Progenitor cell of endocrine pancreas (in vitro differentiated cells): ENCODE results near the gene HOMEZ. TPM values are rescaled to one million over a fixed set of nuclear protein-coding genes. Genes with fewer than 3 reads are reported as not detected.
"Not testable (repeated sequence)": the region's sequence is repeated elsewhere in the genome, so short reads cannot be mapped to it uniquely, and the experiment has no call there.

Experiments used
- DNase-seq: peaks from one replicate; pipeline ENCODE4 v3.0.0; 2021; ENCODE audit warnings: low spot score; ENCODE audit not compliant: unreplicated experiment
- H3K27ac Mint-ChIP-seq: 2 replicates; pipeline ENCODE4 v1.8.0; 2021; ENCODE audit warnings: mild to moderate bottlenecking, moderate library complexity, mixed read lengths
- H3K27me3 Mint-ChIP-seq: 2 replicates; pipeline ENCODE4 v1.8.0; 2021; ENCODE audit warnings: mixed read lengths
- H3K36me3 Mint-ChIP-seq: 2 replicates; pipeline ENCODE4 v1.8.0; 2022; ENCODE audit warnings: mixed read lengths; ENCODE audit not compliant: insufficient read depth
- H3K4me1 Mint-ChIP-seq: 2 replicates; pipeline ENCODE4 v1.8.0; 2021; ENCODE audit warnings: low read depth, mixed read lengths
- H3K4me3 Mint-ChIP-seq: 2 replicates; pipeline ENCODE4 v1.8.0; 2021; ENCODE audit warnings: low read depth, mild to moderate bottlenecking, moderate library complexity, mixed read lengths
- H3K9me3 Mint-ChIP-seq: 2 replicates; pipeline ENCODE4 v1.8.0; 2021; ENCODE audit warnings: low read depth, mixed read lengths
- total RNA-seq: library from RNA; stranded (reverse); gene quantifications from 2 replicates; pipeline ENCODE4 v1.2.1, GENCODE V29; 2021
- TF ChIP-seq, protein P1 (sequence below): fragments of 200-600 bp; sonication (generic); IDR thresholded peaks from one replicate; pipeline ENCODE4 v1.5.0; 2021; ENCODE audit warnings: antibody characterized with exemption, mild to moderate bottlenecking; ENCODE audit not compliant: unreplicated experiment

The HOMEZ gene
- total RNA-seq, 1 donor from 2014 or later = 21.1 TPM

DNA sequence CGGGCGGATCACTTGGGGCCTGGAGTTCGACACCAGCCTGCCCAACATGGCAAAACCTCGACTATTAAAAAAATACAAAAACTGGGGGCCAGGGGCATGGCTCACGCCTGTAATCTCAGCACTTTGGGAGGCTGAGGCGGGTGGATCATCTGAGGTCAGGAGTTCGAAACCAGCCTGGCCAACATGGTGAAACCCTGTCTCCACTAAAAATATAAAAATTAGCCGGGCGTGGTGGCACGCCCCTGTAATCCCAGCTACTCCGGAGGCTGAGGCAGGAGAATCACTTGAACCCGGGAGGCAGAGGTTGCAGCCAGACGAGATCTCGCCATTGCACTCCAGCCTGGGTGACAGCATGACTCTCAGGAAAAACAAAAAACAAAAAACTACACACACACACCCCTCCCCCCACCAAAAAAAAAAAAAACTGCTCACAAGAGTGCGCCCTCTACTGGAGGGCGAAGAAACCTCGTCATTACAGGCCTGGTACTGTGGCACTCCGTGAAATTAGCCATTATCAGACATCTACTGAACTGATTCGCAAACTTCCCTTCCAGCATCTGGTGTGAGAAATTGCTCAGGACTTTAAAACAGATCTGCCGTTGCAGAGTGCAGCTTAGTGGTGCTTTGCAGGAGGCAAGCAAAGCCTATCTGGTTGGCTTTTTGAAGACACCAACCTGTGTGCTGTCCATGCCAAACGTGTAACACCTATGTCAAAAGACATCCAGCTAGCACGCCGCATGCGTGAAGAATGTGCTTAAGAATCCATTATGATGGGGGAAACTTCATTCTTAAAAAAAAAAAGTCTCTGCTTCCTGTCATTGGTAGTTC, 9.0 kb upstream of the HOMEZ start:
- TF ChIP-seq, protein P1, sequence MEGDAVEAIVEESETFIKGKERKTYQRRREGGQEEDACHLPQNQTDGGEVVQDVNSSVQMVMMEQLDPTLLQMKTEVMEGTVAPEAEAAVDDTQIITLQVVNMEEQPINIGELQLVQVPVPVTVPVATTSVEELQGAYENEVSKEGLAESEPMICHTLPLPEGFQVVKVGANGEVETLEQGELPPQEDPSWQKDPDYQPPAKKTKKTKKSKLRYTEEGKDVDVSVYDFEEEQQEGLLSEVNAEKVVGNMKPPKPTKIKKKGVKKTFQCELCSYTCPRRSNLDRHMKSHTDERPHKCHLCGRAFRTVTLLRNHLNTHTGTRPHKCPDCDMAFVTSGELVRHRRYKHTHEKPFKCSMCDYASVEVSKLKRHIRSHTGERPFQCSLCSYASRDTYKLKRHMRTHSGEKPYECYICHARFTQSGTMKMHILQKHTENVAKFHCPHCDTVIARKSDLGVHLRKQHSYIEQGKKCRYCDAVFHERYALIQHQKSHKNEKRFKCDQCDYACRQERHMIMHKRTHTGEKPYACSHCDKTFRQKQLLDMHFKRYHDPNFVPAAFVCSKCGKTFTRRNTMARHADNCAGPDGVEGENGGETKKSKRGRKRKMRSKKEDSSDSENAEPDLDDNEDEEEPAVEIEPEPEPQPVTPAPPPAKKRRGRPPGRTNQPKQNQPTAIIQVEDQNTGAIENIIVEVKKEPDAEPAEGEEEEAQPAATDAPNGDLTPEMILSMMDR = peak; percentile 83
- Mint-ChIP-seq H3K27me3 (peaks cover 14% of the 10 kb centered on the region), H3K36me3 (peaks cover 1% of the 10 kb centered on the region), H3K9me3 (no peaks in the 10 kb centered on the region), H3K27ac (no peak overlapping the region), H3K4me3 (no peak overlapping the region), H3K4me1 (peaks cover 5% of the 10 kb centered on the region)
- no peak for DNase-seq

DNA sequence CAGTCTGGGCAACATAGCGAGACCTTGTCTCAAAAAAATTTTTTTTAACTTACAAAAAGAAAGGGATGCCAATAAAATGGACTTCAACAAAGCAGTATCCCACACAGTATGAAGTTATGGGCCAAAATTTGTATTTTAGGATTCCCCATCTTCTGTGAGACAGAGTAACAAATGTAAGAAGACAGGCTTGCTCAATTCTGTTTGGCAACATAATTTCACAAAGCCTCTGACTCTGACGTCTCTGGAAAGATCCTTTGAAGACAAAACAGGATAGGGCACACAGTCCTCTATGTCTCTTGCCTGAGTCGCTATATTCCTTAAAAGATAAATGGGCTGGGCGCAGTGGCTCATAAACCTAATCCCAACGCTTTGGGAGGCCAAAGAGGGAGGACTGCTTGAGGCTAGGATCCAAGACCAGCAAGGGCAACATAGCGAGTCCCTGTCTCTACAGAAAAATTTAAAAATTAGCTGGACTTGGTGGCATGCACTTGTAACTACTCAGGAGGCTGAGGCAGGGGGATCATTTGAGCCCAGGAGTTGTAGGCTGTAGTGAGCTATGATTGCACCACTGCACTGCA, 1.1 kb upstream of the HOMEZ start:
- DNase-seq = no peak
- TF ChIP-seq, protein P1 = no peak
- Mint-ChIP-seq H3K9me3 (no peaks in the 10 kb centered on the region), H3K4me1 (peaks cover 8% of the 10 kb centered on the region), H3K27ac (peak overlapping the region; percentile 100), H3K36me3 (no peaks in the 10 kb centered on the region), H3K27me3 (peaks cover 3% of the 10 kb centered on the region), H3K4me3 (peak overlapping the region; percentile 87)

DNA sequence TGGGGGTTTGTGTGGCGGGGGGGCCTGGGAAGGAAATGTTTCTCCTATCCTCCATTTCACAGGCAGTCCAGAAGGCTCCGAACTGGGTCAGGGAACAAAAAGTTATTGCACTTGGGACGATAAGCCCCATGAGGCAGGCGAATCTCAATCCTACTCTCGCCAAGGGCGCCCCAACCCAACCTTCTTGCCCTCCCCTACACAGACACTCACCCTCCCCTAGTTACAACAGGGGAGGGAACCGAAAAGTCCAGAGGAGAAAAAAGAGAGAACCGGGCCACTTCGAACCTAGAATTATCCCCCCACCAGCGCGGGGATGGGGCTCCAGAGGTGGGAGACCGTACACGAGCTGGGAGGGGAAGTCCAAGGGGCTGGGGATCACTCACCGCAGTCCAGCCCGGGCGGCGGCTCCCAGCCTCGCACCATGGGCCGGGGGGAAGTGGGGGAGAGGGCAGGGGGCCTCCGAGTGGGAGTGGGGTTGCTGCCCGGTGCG, 357 bp downstream of the HOMEZ start:
- H3K4me3 Mint-ChIP-seq = peak overlapping the region; percentile 87
- H3K36me3 Mint-ChIP-seq = no peaks in the 10 kb centered on the region
- H3K27ac Mint-ChIP-seq = peak overlapping the region; percentile 93
- TF ChIP-seq, protein P1 = no peak
- peaks cover 8% of the 10 kb centered on the region for H3K4me1 Mint-ChIP-seq
- H3K27me3 Mint-ChIP-seq = no peaks in the 10 kb centered on the region
- DNase-seq = no peak
- no peaks in the 10 kb centered on the region for H3K9me3 Mint-ChIP-seq

DNA sequence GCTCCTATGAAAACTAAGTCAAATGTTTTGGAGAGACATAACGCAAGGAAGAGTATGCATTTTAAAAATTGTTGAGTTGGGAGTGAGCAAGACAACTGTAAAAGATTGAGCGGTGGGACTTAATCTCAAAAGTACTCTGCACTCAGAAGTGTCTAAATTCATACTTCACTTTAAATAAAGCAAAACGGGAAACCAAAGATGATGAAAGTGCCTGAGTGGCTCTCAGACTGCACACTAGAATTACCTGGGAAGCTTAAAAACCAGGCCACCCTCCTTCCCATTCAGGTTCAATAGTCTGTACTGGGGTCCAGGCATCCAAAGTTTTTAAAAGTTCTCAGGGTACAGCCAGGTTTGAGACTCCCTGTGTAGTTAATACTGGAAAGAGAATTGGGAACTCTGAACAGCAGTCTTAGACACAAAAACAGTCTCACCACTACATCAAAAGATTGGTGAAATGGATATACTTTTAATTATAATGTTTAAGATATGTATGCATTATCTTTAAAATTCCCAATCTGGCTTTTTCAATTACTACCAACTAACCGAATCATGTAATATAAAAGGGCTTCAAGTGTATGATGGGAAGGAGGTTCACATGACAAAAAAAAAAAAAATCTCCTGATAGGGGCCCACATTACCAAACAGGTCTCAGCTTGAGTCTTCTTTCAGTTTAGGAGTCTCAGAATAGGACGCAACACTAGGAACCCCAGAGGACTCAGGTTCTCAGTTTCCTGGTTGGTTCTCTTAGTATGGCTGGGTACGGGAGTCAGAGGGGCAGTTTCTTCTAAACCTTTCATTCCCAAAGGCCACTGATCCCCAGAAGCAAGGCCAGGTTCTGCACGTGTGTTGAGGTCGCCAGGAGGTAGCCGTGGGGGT, 1.0 kb downstream of the HOMEZ start:
- Mint-ChIP-seq H3K4me1 (peaks cover 11% of the 10 kb centered on the region), H3K27me3 (no peaks in the 10 kb centered on the region), H3K4me3 (peak overlapping the region; percentile 87), H3K27ac (peak overlapping the region; percentile 93), H3K9me3 (no peaks in the 10 kb centered on the region), H3K36me3 (no peaks in the 10 kb centered on the region)
- DNase-seq = no peak
- TF ChIP-seq, protein P1 = no peak

DNA sequence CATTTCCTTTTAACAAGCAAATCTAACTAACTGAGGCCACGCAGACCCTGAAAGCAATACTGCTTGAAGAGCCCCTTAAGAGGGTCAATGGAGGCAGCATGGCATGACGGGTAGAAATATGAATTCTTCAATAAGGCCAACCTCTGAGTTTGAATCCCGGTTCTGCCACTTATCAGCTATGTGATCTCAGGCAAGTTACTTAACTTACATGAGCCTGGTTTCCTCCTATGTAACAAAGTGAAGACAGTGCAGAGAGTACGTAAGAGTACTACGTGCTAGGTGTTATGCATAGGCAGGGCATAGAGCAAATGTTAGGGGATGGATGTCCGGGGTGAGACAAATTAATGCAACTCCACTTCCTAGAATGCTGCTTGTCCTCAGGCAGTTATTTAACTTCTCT, 4.7 kb downstream of the HOMEZ start:
- TF ChIP-seq, protein P1 = no peak
- H3K4me1 Mint-ChIP-seq = peaks cover 16% of the 10 kb centered on the region
- peaks cover 8% of the 10 kb centered on the region for H3K36me3 Mint-ChIP-seq
- H3K9me3 Mint-ChIP-seq = no peaks in the 10 kb centered on the region
- DNase-seq = no peak
- peak overlapping the region; percentile 14 for H3K27ac Mint-ChIP-seq
- no peak overlapping the region for H3K4me3 Mint-ChIP-seq
- no peaks in the 10 kb centered on the region for H3K27me3 Mint-ChIP-seq

DNA sequence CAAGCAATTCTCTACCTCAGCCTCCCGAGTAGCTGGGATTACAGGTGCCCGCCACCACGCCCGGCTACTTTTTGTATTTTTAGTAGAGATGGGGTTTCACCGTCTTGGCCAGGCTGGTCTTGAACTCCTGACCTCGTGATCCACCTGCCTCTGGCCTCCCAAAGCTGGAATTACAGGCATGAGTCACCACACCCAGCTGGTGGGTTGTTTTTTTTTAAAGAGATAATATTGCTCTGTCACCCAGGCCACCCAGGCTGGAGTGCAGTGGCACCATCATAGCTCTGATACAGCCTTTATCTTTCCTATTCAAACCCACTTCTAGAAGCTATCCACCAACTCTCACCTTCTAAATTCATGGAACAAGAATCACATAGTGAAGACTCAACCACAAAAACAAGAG, 8.0 kb downstream of the HOMEZ start:
- not testable (repeated sequence) for H3K9me3 Mint-ChIP-seq, H3K27ac Mint-ChIP-seq, H3K4me1 Mint-ChIP-seq, H3K27me3 Mint-ChIP-seq, H3K4me3 Mint-ChIP-seq, DNase-seq
- peaks cover 22% of the 10 kb centered on the region for H3K36me3 Mint-ChIP-seq
